Skin of body (tissue), 2 donors: Measurements from ENCODE around the gene POU3F2. TPM values are rescaled to one million over a fixed set of nuclear protein-coding genes. Genes with fewer than 3 reads are reported as not detected.
A peak's percentile ranks its signal among the peaks of the same experiment; 100 is the strongest.

Experiments
- DNase-seq: peaks from one replicate; lab custom pipeline; 2025; lab: John Stamatoyannopoulos, UW
- total RNA-seq: library from RNA; depleted of rRNA; stranded (reverse); fragments of >200 nt; gene quantifications from one replicate; pipeline ENCODE4 v1.2.3, GENCODE V29; 2014

Gene POU3F2
- 0.49 TPM for total RNA-seq

DNA sequence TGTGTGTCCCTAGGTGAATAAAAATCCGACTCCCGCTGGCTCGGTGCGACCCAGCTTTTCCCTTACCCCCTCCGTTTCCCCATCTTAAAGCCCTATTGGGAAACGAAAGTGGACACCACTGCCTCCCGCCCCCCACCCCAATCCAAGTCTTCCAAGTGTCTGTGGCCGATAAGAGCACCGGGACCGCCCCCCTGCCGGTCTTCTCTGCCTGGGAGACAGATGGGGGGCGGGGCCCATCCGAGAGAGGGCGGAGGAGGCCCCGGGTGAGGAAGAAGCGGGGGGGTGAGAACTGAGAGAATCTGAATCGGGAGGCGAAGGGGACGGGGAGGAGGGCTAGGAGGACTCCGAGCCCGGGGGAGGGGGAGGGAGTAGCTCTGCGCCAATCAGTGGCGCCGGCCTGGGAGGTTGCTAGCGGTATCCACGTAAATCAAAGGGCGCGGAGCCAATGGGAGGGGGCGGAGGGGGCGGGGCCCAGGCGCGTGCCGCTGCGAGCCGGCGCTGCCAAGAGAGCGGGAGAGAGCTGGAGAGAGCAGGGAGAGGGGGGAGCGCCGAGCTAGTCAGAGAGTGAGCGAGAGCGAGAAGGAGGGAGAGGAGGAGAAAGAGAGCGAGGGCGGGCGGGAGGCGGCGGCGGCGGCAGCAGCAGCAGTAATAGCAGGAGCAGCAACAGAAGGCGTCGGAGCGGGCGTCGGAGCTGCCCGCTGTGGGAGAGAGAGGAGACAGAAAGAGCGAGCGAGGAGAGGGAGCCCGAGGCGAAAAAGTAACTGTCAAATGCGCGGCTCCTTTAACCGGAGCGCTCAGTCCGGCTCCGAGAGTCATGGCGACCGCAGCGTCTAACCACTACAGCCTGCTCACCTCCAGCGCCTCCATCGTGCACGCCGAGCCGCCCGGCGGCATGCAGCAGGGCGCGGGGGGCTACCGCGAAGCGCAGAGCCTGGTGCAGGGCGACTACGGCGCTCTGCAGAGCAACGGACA, at the start of gene POU3F2:
POU3F2 (plus strand) TSS at position 515 of the 972 bp plus-strand sequence; CDS start at position 815, 300 bp downstream.
- DNase-seq: peak; percentile 74

DNA sequence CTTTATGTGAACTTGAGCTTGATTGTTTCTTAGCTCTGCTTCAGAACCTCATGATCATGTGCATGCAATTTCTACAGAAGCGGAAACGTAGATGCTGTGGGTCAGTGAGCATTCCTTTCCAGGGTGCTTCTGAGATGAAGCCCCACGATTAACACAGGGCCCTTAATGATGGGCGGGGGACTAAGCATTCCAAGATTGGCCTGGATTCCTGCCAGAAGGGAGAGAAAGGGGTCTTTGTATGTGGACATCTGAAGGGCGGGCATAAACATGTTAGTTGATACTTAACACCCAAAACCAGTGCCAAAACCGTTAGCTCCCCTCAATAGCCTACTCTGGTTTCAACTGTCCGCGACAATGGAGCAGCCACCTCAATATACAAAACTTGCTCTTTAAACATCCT, 46.9 kb upstream of the POU3F2 start:
- peak; percentile 37 for DNase-seq

DNA sequence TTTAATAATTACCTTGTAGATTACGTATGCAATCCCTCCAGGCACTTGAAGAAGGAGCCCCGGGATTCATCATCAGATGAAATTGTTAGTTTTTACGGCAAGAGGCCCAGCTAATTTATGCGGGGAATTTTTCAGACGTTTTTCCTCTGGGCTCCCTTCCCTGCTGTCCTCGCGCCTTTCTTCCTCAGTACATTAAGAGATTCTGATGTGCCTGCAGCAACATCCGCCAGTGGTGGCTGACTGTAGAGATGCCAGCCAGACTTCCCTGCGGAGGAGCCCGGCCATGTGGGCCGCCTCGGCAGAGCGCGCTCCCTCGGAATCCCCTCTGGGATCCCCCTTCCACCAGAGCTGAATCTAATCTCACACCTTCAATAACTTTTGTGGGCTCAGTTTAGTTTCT, 46.4 kb upstream of the POU3F2 start:
- DNase-seq: no peak

DNA sequence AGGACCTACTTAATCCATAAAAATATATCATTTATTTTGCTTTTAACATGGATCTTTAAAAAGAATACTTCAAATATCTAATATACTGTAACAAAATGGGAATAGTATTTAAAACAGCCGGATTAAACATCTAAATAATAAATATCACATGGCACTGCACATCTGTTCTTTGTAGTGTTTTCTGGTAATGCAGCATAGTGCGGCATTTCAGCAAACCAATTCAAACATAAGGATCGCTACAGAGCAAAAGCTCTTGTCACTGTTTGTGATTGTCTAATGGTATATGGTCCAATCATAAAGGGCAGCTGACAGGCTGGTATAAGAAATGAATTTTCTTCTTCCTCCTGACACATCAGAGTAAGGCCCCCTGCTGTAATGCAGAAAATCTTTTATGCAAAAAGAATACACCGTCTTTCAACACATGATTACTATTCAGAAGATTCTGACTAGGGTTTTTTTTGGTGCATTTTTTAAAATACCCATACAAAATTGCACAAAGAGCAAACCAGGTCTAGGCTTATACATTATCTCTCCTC, 40.0 kb upstream of the POU3F2 start:
- DNase-seq: no peak

DNA sequence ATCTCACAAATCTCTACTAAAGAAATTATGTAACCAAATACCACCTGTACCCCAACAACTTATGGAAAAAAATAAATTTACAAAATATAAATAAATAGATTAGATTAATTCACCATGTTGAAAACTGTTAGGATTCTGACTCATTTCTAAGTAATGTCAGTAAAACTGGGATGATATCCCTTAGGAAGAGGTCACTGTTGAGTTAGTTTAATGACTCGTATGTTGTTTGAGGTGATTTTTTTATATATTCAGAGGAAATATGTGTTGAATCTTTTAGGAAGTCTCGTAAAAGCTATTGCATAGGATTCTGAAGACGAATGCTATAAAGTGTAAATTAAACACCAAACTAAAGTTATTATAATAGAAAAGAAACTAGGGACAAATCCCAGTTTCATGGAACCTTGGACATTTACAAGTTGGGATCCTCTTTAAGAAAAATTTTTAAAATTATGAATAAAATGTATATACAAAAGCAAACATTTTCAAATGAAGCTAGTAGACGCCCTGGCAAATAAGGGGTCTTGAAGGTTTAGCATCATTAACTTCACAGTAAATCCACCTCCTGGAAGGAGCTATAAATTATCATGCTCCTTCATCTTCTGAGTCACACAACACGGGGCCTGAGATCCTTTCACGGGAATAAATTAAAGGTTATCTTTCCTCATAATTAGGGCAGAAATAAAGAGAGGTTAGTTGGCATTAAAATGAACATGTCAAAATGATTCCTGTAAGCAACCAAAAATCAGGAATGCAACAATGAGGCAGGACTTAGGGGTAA, 37.0 kb upstream of the POU3F2 start:
- DNase-seq: no peak

DNA sequence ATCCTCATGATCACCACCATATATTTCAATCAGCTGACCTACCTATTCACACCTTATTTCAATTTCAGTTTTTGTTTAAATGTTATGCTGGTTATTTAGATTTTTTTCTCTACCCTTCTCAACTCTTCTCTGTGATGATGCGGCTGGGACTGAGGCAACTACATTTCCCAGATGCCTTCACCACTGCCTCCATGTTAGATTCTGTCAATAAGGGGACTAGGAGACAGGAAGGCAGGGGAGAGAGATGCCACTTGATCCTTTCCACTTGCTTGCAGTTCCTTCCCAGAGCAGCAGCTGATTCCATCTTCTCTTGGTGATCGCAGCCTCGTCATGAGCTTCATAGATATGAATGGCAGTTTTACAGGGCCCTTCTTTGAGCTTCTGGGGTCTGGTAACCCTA, 33.5 kb upstream of the POU3F2 start:
- DNase-seq: no peak

DNA sequence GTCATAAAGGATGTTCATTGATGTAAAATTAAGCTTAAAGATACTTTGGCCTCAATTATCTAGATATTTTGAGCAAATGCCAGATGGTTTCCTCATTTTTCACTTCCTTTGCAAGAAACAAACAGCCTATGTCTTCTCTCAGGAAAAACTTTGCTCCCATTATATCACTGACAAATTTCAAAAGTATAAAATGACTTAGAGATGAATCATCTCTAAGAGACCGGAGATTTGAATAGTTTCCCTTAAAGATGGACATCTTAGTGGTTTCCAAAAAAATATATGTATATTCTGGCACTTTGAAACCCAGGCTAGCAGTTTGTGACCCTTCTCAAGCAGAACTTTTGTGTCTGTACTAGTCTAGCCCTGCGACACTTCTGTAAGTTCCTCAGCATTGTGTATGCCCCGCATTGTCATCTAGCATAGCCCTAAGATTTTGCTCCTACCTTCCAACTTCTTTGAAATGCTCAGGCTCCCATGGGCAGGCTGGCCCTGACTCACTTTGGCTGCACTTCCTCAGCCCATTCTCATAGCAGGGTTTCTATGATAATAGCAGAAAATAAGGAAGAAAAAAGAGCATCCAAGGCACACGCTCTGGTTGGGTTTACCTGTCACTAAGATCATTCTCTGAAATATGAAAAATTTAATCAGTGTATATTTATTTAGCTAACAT, 25.7 kb upstream of the POU3F2 start:
- no peak for DNase-seq

DNA sequence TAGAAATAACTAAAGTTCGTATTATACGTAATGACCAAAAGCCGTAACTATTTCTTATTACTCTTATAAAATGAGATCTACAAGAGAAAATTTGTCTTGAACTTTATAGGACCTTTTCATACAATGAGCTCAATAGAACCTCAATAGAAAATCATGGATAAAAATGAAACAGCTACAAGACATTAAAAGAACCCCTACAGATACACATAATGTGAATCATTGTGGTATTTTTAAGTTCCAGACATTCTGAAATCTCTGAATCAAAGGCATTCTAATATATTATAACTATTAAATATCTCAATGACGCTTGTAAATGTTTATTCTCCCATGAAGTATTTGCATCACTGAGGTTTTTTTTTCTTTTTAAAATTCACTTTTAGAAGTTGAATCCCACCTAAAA, 22.2 kb upstream of the POU3F2 start:
- DNase-seq: no peak

DNA sequence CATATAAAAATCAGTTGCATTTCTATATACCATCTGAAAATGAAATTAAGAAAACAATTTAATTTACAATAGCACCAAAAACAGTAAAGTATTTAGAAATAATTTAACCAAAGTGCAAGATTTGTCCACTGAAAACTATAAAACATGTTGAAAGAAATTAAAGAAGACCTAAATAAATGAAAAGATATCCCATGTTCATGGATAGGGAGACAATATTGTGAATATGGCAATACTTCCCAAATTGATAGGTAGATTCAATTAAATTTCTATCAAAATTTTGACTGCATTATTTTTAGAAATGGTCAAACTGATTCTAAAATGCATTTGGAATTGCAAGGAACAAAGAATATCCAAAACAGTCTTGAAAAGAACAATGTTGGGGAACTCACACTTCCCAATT, 17.6 kb upstream of the POU3F2 start:
- no peak for DNase-seq

DNA sequence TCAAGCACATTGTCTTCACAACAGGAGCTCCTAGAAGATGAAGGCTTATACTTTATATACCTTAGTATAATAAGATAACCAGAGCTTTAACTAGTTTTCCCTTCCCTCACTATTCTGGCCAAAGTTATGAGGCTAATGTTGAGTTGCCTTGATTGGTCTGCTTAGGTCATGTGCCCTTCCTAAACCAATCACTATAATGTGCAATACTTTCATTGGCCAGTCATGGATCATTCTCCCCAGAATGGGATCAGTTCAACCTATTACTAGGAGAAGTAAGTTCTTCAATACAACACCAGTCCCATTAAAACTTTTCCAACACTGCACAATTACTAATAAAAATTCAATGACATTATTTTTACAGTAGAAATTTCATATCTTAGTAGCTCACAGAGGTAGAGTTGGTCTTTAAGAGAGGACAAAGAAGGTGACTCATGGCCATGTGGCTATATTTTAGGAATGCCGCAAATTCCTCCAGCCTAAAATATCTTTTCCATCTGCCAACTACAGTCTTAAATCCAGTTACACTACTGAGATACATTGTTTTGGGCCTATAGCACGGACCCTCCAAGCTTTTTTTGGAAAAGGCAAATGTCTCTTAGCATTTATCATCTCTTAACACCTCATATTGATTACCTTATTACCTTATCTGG, 12.5 kb upstream of the POU3F2 start:
- DNase-seq: no peak

DNA sequence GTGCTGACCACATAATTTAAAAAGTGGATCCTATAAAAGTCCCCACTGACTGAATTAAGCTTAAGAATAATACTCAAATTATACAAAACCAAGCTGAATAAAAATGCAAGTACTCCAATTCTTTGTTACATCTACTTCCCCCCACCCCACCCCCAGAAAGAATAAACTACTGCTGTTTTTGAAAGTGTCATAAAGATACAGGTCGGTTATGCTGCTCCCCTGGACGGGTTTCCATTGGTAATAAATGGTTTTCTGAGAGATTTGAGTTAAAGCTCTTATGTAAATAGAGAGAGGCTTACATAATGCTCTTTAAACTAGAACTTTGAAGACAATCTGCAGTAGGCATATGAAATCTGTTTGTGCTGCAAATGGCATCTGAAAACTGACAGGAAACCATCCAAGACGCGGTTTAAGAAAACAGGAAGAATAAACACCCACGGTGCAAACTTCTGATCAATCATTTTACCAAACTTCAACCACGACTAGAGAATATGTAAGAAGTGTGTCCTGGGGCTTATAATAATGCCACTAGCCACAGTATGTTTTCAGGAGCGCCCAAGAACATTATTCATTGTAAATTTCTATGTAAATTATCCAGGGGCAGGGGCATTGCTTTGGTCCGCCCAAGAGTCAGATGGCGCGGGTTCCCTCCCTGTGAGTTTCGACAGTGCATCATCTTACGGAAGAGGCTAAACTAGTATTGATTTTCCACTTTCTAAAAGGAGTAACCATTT, 10.8 kb upstream of the POU3F2 start:
- no peak for DNase-seq

DNA sequence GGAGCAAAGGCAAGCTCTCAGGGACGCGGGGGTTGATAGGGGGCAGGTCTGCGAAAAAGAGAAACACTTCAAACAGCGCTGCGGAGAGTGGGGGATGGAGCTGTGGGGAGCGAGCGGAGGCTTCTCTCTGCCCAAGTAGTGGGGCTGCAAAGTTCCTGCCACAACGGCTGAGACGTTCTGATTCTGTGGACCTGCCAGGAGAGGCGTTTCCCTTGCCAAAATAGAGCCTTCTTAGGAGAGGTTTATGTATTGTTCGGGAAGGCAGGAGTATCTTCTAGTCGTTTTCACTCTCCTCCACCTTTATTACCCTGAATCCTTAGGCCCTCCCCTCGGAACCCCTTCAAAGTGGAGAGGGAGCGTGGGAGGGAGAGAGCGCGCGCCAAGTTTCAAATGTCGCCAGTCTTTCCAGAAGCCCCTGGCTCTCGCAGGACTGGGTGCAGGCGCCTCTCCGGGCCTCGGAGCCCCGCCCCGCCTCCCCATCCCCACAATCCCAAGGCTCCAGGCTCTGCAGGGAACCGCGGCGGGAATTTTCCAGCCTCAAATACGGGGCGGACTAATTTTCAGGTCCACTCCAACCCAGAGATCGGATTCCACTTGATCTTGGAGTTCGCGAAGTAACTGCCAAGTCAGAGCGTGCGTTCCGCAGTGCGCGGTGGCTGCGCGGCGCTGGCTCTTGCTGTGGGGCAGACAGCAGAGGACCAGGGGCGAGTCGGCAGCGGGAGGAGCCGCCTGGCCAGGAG, 10.0 kb upstream of the POU3F2 start:
- no peak for DNase-seq

DNA sequence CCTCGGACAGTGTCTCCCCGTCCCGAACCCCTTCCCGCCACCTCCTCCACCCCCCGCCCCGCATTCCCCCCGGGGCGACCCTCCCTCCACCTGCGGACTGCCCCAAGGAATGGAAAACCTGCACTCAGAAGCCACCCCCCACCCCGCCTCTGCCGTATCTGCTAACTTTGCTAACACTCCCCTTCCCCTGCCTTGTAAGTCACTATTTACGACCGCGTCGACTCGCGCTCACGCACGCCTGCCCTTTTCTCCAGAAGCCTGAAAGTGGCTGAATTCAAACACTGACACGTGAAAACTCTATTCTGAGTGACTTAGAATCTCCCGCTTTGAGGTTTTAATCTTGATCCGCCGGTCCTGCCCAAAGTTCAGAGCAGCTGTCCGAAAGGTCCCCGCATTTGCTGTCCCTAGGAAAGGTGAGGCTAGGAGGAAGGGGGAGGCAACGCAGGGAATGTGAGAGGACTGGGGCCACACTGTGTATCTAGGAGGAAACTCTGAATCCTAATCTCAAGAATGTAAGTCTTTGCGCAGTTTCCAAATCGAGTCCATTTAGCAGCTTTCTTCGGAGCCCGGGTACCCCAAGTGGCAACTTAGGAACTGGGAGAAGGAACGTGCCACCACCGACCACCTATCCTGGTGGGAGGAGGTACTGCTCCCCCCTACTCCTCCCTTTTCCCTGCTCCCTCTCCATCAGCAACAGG, 9.3 kb upstream of the POU3F2 start:
- no peak for DNase-seq

DNA sequence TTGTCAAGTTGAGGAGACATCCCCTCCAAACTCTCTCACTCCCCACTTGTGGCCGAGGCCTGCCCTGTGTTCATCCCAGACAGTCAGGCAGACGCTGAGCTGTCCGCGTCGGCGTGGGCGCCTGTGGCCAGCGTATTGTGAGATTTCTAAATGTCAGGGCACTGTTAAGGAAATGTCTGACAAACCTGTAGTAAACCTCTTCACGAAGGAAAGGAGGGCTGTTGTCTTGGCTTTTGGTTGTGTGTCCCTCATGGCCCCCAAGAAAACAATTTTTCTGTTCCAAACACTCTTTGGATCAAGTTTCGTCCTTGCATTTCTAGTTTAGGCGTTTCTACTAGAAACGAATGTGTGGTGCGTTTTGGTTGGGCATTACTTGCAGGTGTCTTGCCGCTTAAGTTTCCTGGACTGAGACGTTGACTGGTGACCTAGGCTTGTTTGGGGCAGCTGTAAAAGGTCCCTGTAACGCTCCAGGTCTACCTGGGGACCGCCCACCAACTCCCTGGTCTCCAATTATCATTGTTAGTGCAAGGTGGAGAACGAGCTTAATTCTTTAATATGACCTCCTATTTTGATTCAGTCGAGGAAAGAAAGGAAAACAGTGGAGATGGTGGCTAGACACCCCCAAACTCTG, 8.7 kb upstream of the POU3F2 start:
- DNase-seq: no peak

DNA sequence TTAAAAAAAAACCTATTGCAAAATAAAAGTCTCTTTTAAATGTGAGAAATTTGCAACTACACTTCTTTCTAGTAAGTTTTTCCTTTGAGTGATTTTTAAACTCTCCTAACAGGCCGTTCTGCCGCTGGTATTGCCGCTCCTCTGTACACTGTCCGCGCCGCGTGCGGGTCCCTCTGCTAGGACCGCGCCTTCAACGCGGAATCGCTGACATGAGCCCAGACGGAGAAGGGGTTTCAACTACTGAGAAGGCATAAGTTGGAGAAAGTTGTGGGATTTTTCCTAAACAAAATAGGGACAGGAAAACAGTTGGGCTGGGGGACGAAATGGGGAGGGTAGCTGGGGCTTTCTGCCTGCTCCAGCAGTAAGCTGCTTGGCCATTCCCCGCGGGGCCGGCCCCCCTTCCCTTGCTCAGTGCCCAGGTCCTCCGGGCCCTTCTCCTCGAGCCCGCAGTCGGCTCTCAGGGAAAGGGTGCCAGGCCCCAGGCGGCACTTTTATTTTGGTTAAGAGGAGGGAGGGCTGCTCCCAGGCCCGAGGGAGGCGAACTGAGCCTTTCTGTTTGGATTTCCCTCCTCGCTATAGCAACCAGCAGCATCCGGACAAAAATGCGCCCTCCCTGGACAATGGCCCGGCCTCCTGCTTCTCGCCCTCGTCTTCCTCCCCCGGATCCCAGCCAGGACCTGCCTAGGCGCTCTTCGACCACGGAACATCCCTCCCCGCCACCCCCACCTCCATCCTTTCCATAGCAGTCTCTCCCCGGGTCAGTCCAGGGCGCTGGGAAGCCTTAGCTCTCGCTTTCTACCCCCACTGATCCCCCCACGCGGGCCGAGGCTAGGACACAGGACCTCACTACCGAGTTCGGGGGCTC, 6.8 kb upstream of the POU3F2 start:
- no peak for DNase-seq

DNA sequence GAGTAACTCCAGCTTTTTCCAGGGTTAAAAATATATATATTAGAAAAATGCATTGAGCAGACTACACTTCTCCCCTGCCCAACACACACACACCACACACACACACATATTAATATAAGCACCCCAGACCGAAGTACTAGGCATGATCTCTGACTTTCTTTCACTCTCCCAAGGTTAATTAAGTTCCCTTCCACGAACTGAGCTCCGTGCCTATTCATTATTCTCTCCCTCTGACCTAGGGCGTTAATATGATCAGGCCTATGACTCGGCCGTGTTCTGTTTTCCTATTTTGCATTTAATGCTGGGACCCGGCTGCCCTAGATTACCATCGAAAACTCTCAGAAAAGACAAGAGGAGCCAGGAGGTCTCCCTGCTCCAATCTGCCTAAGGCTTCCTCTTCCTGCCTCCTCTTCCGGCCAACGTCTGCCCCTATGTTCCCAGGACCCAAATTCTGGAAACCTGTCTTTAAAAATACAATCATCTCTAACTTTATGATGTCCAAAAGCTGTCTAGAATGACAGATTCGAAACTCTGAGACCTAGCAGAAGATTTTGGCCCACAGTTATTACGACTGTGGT, 6.1 kb upstream of the POU3F2 start:
- DNase-seq: no peak

DNA sequence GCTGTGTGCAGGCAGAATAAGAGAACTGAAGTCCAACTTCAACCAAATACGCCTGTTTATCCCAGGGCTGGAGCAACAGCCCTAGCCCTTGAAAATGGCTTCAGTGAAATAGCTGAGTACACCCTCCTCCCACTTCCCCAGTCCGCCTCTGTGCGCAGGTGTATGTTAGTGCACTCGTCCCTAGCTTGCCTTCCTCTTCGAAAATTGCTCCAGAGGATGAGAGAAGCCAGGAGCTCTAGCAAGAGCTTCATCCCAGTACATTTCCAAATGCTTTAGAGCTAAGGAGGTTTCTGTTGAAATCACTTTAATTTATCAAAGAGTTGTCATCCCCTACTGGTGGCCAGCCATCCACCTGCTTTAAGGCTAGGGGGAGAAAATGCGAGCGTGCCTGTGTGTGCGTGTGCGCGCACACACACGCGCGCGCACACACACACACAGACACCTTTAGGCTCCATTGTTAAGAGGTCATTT, 5.4 kb upstream of the POU3F2 start:
- no peak for DNase-seq
